Progenitor cell of endocrine pancreas (in vitro differentiated cells): ENCODE results near the gene TBC1D16. TPM values are rescaled to one million over a fixed set of nuclear protein-coding genes. Genes with fewer than 3 reads are reported as not detected.

Experiments
- DNase-seq: peaks from one replicate; pipeline ENCODE4 v3.0.0; 2021; ENCODE audit warnings: low spot score; ENCODE audit not compliant: unreplicated experiment
- H3K27ac Mint-ChIP-seq: 2 replicates; pipeline ENCODE4 v1.8.0; 2021; ENCODE audit warnings: mild to moderate bottlenecking, moderate library complexity, mixed read lengths
- H3K27me3 Mint-ChIP-seq: 2 replicates; pipeline ENCODE4 v1.8.0; 2021; ENCODE audit warnings: mixed read lengths
- H3K36me3 Mint-ChIP-seq: 2 replicates; pipeline ENCODE4 v1.8.0; 2022; ENCODE audit warnings: mixed read lengths; ENCODE audit not compliant: insufficient read depth
- H3K4me1 Mint-ChIP-seq: 2 replicates; pipeline ENCODE4 v1.8.0; 2021; ENCODE audit warnings: low read depth, mixed read lengths
- H3K4me3 Mint-ChIP-seq: 2 replicates; pipeline ENCODE4 v1.8.0; 2021; ENCODE audit warnings: low read depth, mild to moderate bottlenecking, moderate library complexity, mixed read lengths
- H3K9me3 Mint-ChIP-seq: 2 replicates; pipeline ENCODE4 v1.8.0; 2021; ENCODE audit warnings: low read depth, mixed read lengths
- total RNA-seq: library from RNA; stranded (reverse); gene quantifications from 2 replicates; pipeline ENCODE4 v1.2.1, GENCODE V29; 2021
- TF ChIP-seq, protein P1 (sequence below): fragments of 200-600 bp; sonication (generic); IDR thresholded peaks from one replicate; pipeline ENCODE4 v1.5.0; 2021; ENCODE audit warnings: antibody characterized with exemption, mild to moderate bottlenecking; ENCODE audit not compliant: unreplicated experiment

The TBC1D16 gene
- total RNA-seq, 1 donor from 2014 or later = 85.1 TPM

DNA sequence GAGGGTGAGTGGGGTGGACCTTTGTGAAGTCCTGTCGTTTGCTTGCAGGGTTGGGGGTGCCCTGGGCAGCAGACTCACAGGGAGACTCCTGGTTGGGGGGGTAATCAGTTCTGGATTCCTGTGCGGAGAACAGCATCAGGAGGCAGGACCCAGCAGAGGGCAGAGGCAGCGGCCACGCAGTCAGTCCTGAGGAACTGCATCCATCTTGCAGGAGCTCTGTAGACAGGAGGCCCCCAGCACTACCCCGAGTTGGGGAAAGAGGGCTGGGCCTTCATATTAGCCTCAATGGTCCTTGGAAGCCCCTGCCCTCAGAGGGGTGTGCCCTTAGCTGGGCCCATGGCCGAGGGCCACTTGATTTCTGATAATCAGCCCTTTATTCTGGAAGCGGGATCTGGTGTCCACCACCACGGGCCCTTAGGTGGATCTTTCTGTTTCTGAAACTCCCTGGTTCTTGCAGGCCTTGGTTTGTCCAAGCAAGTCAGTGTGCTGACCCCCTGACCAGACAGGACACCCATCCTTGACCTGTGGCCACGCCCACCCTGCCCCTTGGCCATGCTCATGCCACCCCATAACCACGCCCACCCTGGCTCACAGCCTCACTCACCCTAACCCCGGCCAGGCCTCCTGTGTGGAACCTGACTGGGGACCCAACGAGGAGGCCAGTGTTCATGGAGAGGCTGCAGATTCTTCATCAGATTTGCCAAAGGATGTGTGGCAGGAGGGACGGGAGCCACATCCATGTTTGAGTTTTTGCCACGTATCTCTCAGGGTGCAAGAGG lies 122.9 kb downstream of the TBC1D16 start:
- no peaks in the 10 kb centered on the region for H3K36me3 Mint-ChIP-seq
- peaks cover 13% of the 10 kb centered on the region for H3K4me1 Mint-ChIP-seq
- no peak for DNase-seq
- H3K9me3 Mint-ChIP-seq = no peaks in the 10 kb centered on the region
- no peak overlapping the region for H3K4me3 Mint-ChIP-seq
- H3K27ac Mint-ChIP-seq = no peak overlapping the region
- TF ChIP-seq, protein P1, sequence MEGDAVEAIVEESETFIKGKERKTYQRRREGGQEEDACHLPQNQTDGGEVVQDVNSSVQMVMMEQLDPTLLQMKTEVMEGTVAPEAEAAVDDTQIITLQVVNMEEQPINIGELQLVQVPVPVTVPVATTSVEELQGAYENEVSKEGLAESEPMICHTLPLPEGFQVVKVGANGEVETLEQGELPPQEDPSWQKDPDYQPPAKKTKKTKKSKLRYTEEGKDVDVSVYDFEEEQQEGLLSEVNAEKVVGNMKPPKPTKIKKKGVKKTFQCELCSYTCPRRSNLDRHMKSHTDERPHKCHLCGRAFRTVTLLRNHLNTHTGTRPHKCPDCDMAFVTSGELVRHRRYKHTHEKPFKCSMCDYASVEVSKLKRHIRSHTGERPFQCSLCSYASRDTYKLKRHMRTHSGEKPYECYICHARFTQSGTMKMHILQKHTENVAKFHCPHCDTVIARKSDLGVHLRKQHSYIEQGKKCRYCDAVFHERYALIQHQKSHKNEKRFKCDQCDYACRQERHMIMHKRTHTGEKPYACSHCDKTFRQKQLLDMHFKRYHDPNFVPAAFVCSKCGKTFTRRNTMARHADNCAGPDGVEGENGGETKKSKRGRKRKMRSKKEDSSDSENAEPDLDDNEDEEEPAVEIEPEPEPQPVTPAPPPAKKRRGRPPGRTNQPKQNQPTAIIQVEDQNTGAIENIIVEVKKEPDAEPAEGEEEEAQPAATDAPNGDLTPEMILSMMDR = no peak
- peaks cover 23% of the 10 kb centered on the region for H3K27me3 Mint-ChIP-seq

DNA sequence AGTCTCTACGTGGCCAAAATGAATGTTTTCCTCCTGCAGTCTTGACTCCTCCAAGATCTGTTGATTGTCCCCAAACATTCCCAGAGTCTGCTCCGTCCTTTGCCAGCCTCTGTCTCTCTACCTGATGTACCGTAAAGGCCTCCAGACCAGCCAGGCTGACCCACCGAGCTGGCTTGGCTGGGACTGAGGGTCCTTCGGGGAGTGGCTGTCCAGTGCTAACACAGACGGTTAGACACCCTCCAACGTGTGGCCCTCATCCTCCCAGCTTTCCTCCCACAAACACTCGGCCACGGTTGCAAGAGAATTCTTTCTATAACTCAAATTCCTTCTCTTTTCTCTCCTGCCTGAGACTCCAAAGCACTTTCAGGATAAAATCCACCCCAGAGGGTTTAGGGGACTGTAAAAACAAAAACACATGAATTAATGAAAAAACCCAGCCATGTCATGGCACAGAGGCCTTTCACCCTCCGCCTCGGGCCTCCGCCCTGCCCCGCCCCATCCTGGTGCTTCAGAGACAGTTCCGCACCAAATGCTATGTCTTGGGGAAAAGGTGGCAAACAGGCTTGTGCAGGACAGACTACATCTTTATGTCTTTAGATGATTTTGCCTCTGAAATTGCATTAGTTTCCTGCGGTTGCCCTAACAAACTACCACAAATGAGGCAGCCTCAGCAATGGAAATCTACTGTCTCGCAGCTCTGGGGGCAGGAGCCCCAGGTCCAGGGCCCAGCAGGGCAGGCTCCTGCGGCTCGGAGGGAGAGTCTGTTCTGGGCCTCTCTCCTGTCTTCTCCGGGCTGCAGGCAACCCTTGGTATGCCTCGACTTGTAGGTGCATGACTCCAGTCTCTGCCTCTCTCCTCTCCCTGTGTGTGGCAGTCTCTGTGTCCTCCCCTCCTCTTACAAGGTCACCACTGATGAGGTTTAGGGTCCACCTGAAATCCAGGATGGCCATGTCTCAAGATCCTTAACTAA lies 124.0 kb downstream of the TBC1D16 start:
- DNase-seq = no peak
- peaks cover 27% of the 10 kb centered on the region for H3K27me3 Mint-ChIP-seq
- TF ChIP-seq, protein P1 = no peak
- H3K27ac Mint-ChIP-seq = peak overlapping the region; percentile 59
- H3K4me3 Mint-ChIP-seq = no peak overlapping the region
- H3K9me3 Mint-ChIP-seq = no peaks in the 10 kb centered on the region
- H3K4me1 Mint-ChIP-seq = peaks cover 13% of the 10 kb centered on the region
- H3K36me3 Mint-ChIP-seq = no peaks in the 10 kb centered on the region

DNA sequence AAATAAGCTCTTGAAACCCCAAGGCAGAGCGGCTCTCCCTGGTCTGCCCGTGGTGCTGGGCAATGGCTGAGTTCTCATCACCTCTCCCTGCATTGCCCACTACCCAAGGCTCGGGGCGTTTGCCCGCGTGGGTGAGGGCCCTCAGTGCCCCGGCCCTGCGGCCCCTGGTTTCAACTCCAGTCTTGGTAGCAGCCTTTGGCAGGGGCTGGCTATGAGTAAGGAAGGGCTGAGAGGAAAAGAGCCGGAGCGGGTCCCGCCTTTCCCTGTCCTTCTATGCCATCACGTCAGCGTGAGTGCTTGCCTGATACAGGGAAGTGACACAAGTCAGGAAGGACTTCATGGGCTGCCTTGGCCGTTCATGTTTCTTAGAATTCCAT lies 124.7 kb downstream of the TBC1D16 start:
- no peak overlapping the region for H3K27ac Mint-ChIP-seq
- no peaks in the 10 kb centered on the region for H3K9me3 Mint-ChIP-seq
- TF ChIP-seq, protein P1 = no peak
- H3K27me3 Mint-ChIP-seq = peaks cover 27% of the 10 kb centered on the region
- H3K4me3 Mint-ChIP-seq = no peak overlapping the region
- peaks cover 7% of the 10 kb centered on the region for H3K4me1 Mint-ChIP-seq
- no peaks in the 10 kb centered on the region for H3K36me3 Mint-ChIP-seq
- no peak for DNase-seq

GRCh38 chr17:79909121-79909520 lies 126.6 kb downstream of the TBC1D16 start:
- Mint-ChIP-seq H3K27me3 (peaks cover 24% of the 10 kb centered on the region), H3K4me3 (no peak overlapping the region), H3K9me3 (no peaks in the 10 kb centered on the region), H3K27ac (no peak overlapping the region), H3K36me3 (no peaks in the 10 kb centered on the region), H3K4me1 (no peaks in the 10 kb centered on the region)
- TF ChIP-seq, protein P1 = no peak
- DNase-seq = no peak

DNA sequence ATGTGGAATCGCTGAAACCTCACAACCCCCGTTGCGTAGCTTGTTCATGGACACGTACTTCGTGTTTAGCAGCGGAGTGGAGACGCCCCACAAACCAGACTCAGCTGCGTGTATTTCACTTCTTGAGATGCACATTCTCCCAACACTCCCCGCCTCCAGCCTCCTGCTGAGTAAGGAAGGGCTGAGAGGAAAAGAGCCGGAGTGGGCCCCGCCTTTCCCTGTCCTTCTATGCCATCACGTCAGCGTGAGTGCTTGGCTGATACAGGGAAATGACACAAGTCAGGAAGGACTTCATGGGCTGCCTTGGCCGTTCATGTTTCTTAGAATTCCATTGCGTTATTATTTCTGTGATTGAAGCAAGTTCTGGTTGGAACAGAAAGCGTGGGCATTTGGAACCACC lies 127.8 kb downstream of the TBC1D16 start:
- Mint-ChIP-seq H3K27me3 (peaks cover 24% of the 10 kb centered on the region), H3K4me3 (no peak overlapping the region), H3K4me1 (no peaks in the 10 kb centered on the region), H3K36me3 (no peaks in the 10 kb centered on the region), H3K27ac (no peak overlapping the region), H3K9me3 (no peaks in the 10 kb centered on the region)
- no peak for DNase-seq
- TF ChIP-seq, protein P1 = no peak
